GM21717 (cell line): Measurements from ENCODE around the gene AIFM3.

ENCODE experiments used
- ATAC-seq: cut with Tn5 transposase; IDR thresholded peaks from one replicate; pipeline ENCODE4 v1.9.1; 2021; ENCODE audit warnings: mild to moderate bottlenecking, moderate library complexity; ENCODE audit not compliant: unreplicated experiment

The AIFM3 gene

GRCh38 chr22:21022955-21023614 lies 56.0 kb downstream of the AIFM3 start:
- ATAC-seq, result no peak

GRCh38 chr22:21025266-21025665 lies 58.2 kb downstream of the AIFM3 start:
- no peak for ATAC-seq

GRCh38 chr22:21025763-21026755 lies 59.0 kb downstream of the AIFM3 start:
- ATAC-seq, result no peak

- ATAC-seq, result no peak
Measured at GRCh38 chr22:21026783-21027692, 60.0 kb downstream of the AIFM3 start.

GRCh38 chr22:21028277-21029251 lies 61.5 kb downstream of the AIFM3 start:
- no peak for ATAC-seq

GRCh38 chr22:21029486-21030025 lies 62.5 kb downstream of the AIFM3 start:
- no peak for ATAC-seq

GRCh38 chr22:21030032-21030431 lies 63.0 kb downstream of the AIFM3 start:
- ATAC-seq, result no peak
